ENCODE results near the gene DYNLT2. TPM values are rescaled to one million over a fixed set of nuclear protein-coding genes. Genes with fewer than 3 reads are reported as not detected.
A peak's percentile ranks its signal among the peaks of the same experiment; 100 is the strongest.

Gene DYNLT2
- total and polyA plus RNA-seq, 2 of the 13 experiments (the other 11 are each of a cell fraction or from before 2014, with no cell fraction given) = 2.1 to 4.3 TPM

GRCh38 chr6:169751242-169752073 is at the start of gene DYNLT2, which contains the start of gene ERMARD (continued):
- TF ChIP-seq ARHGAP35 (CRISPR knock-in tag; IDR thresholded peaks at IDR 0.05; ENCODE audit: borderline replicate concordance) (peak; percentile 97; the same call in 1 of the 2 replicates), HMGXB3 (CRISPR knock-in tag; IDR thresholded peaks at IDR 0.05; ENCODE audit: borderline replicate concordance) (peak; percentile 91; the same call in 1 of the 2 replicates), ZSCAN21 (CRISPR knock-in tag; IDR thresholded peaks at IDR 0.05; ENCODE audit: borderline replicate concordance) (peak; percentile 99), DNMT3B (CRISPR knock-in tag; conservative IDR thresholded peaks at IDR 0.05) (no peak), TOE1 (CRISPR knock-in tag; IDR thresholded peaks at IDR 0.05) (peak; percentile 82; the same call in 1 of the 2 replicates), SYNCRIP (IDR thresholded peaks at IDR 0.05; ENCODE audit: insufficient read depth, low read depth, low read length) (no peak), ZNF296 (CRISPR knock-in tag; conservative IDR thresholded peaks at IDR 0.05) (peak; percentile 79), NR1H2 (CRISPR knock-in tag; IDR thresholded peaks at IDR 0.05; ENCODE audit: borderline replicate concordance, low read depth) (peak; percentile 96; the same call in 1 of the 2 replicates), ERF (CRISPR knock-in tag; IDR thresholded peaks at IDR 0.05) (peak; percentile 99), ZNF563 (CRISPR knock-in tag; IDR thresholded peaks at IDR 0.05) (peak; percentile 98), USF2 (IDR thresholded peaks at IDR 0.05; ENCODE audit: low read depth, low read length) (no peak), USF2 (CRISPR knock-in tag; IDR thresholded peaks at IDR 0.05; ENCODE audit: borderline replicate concordance) (no peak; the same call in 1 of the 2 replicates), ZSCAN31 (CRISPR knock-in tag; IDR thresholded peaks at IDR 0.05; ENCODE audit: low read depth) (peak; percentile 99), ZNF230 (CRISPR knock-in tag; IDR thresholded peaks at IDR 0.05) (peak; percentile 79; the same call in 1 of the 2 replicates), KAT2B (IDR thresholded peaks at IDR 0.05; ENCODE audit: borderline replicate concordance, low read depth, low read length) (peak; percentile 8; the same call in 1 of the 2 replicates), ZNF772 (CRISPR knock-in tag; IDR thresholded peaks at IDR 0.05) (peak; percentile 97), SOX5 (CRISPR knock-in tag; IDR thresholded peaks at IDR 0.05; ENCODE audit: borderline replicate concordance) (peak; percentile 78), SKI (IDR thresholded peaks at IDR 0.05; ENCODE audit: partially characterized antibody) (peak; percentile 74), SMC3 (IDR thresholded peaks at IDR 0.05; ENCODE audit: low read length) (no peak; the same call in 1 of the 2 replicates), TFAP4 (IDR thresholded peaks at IDR 0.05; ENCODE audit: borderline replicate concordance, low read depth) (peak; percentile 71; the same call in 1 of the 2 replicates), RARG (CRISPR knock-in tag; IDR thresholded peaks at IDR 0.05; ENCODE audit: low read depth) (no peak), ATF7 (IDR thresholded peaks at IDR 0.05) (no peak), ATF7 (CRISPR knock-in tag; IDR thresholded peaks at IDR 0.05) (peak; percentile 75)

Data from HepG2 (cell line).